Measurements from ENCODE around the gene RECQL5.

DNA sequence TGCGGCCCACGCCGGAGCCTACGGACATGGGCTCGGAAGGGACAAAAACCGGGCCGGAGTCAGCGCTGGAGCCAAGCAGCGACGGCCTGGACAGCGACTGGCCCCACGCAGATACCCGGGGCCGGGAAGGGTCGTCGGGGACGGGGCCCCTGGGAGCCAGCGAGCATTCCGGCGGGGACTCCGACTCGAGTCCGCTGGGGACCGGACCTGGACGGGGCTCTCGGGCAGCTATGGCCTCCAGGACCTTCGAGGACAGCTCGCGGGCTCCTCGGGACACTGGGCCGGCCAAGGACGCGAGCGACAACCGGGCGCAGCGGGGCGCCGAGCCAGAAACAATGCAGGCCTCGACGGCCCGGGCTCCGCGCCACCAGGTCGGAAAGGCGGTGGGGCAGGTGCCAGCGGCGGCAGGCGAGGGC is 78.3 kb downstream of the RECQL5 start:
- no peak for TF ChIP-seq POLR2A (IDR thresholded peaks at IDR 0.05)
- TF ChIP-seq, protein P1, sequence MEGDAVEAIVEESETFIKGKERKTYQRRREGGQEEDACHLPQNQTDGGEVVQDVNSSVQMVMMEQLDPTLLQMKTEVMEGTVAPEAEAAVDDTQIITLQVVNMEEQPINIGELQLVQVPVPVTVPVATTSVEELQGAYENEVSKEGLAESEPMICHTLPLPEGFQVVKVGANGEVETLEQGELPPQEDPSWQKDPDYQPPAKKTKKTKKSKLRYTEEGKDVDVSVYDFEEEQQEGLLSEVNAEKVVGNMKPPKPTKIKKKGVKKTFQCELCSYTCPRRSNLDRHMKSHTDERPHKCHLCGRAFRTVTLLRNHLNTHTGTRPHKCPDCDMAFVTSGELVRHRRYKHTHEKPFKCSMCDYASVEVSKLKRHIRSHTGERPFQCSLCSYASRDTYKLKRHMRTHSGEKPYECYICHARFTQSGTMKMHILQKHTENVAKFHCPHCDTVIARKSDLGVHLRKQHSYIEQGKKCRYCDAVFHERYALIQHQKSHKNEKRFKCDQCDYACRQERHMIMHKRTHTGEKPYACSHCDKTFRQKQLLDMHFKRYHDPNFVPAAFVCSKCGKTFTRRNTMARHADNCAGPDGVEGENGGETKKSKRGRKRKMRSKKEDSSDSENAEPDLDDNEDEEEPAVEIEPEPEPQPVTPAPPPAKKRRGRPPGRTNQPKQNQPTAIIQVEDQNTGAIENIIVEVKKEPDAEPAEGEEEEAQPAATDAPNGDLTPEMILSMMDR (IDR thresholded peaks at IDR 0.05) = no peak
